ENCODE data around the gene ALX4.

ALX4 gene

DNA sequence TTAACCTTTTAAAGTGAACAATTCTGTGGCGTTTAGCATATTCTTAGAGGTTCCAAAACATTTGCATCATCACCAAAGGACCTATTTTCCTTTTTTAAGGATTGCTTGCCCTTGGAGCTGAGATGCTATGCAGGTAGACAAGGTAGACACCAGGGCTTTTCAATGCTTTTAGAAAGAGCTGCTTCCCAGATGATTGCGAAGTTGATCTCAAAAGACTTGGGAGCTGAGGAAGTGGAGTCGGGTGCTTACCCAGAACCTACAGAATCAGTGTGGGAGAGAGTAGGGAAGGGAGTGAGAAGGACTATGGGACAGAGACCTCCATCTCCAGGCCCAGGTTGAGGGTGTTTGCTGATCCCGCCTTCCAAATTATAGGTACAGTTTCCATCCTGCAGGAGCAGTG lies 11.1 kb upstream of the ALX4 start:
- no peaks in the 10 kb centered on the region for H3K9me3 ChIP-seq (replicated peaks; ENCODE audit: insufficient read depth, low read length)
- TF ChIP-seq, protein P1, sequence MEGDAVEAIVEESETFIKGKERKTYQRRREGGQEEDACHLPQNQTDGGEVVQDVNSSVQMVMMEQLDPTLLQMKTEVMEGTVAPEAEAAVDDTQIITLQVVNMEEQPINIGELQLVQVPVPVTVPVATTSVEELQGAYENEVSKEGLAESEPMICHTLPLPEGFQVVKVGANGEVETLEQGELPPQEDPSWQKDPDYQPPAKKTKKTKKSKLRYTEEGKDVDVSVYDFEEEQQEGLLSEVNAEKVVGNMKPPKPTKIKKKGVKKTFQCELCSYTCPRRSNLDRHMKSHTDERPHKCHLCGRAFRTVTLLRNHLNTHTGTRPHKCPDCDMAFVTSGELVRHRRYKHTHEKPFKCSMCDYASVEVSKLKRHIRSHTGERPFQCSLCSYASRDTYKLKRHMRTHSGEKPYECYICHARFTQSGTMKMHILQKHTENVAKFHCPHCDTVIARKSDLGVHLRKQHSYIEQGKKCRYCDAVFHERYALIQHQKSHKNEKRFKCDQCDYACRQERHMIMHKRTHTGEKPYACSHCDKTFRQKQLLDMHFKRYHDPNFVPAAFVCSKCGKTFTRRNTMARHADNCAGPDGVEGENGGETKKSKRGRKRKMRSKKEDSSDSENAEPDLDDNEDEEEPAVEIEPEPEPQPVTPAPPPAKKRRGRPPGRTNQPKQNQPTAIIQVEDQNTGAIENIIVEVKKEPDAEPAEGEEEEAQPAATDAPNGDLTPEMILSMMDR (IDR thresholded peaks at IDR 0.05; ENCODE audit: low read length), result no peak
- no peak for TF ChIP-seq EZH2phosphoT487 (IDR thresholded peaks at IDR 0.05; ENCODE audit: low read length)
- TF ChIP-seq EZH2 (optimal IDR thresholded peaks at IDR 0.05; ENCODE audit: low read depth, low read length), result no peak
- H3K4me1 ChIP-seq (ENCODE audit: low read length), result no peaks in the 10 kb centered on the region
- no peak overlapping the region for H2AFZ ChIP-seq (ENCODE audit: low read length)
- H3K79me2 ChIP-seq (ENCODE audit: low read length), result no peaks in the 10 kb centered on the region
- H3K9me2 ChIP-seq (replicated peaks; ENCODE audit: insufficient read depth, low read length), result no peaks in the 10 kb centered on the region
- no peaks in the 10 kb centered on the region for H3K36me3 ChIP-seq (replicated peaks; ENCODE audit: insufficient read depth, low read length)
- no peak for DNase-seq
- H3K9ac ChIP-seq (ENCODE audit: low read length), result no peak overlapping the region
- no peaks in the 10 kb centered on the region for H3F3A ChIP-seq (ENCODE audit: insufficient read depth, low read length)
- H4K20me1 ChIP-seq (ENCODE audit: insufficient read depth, low read length), result no peaks in the 10 kb centered on the region
- H3K4me2 ChIP-seq (ENCODE audit: low read depth, low read length), result no peak overlapping the region
- no peak overlapping the region for H3K4me3 ChIP-seq (ENCODE audit: low read length)
- peaks cover 73% of the 10 kb centered on the region for H3K27me3 ChIP-seq (replicated peaks; ENCODE audit: insufficient read depth, low read length)
- H3K27ac ChIP-seq (ENCODE audit: low read length), result no peak overlapping the region

DNA sequence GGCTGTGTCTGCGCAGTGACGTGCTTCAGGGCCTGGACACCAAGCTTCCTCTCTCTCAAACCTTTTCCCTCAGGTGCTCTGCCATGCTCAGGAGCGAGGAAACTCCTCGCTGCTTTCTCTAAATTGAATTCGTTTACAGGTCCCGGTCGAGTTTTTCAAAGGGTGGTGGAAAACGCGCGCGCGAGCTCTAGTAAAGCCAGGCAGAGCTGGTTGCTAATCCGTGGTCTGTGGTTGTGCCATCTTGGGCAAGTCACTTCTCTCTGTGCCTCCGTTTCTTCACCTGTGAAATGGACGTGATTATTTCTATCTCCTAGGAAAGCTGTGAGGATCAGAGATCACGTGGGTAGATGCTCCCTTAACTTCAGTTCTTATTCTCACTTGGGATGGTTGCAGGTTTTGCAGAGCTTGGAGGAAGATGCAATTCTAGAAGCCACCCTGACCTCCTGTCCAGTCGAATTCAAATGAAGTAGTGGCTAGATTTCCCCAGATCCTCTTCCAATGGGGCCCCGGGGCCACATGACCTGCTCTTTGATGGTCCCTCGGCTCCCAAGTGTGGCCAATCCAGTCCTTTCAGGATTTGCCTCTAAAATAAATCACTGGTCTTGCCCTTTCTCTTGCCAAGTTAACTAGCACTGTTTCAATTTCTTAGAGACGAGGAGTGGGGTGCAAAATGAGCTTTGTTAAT lies 10.5 kb upstream of the ALX4 start:
- no peak for DNase-seq
- Histone ChIP-seq H3K27ac (ENCODE audit: low read length) (no peak overlapping the region), H3K9me3 (replicated peaks; ENCODE audit: insufficient read depth, low read length) (no peaks in the 10 kb centered on the region), H3K4me2 (ENCODE audit: low read depth, low read length) (no peak overlapping the region), H3F3A (ENCODE audit: insufficient read depth, low read length) (no peaks in the 10 kb centered on the region), H3K4me3 (ENCODE audit: low read length) (no peak overlapping the region), H2AFZ (ENCODE audit: low read length) (no peak overlapping the region), H4K20me1 (ENCODE audit: insufficient read depth, low read length) (no peaks in the 10 kb centered on the region), H3K27me3 (replicated peaks; ENCODE audit: insufficient read depth, low read length) (peaks cover 79% of the 10 kb centered on the region), H3K9ac (ENCODE audit: low read length) (no peak overlapping the region), H3K4me1 (ENCODE audit: low read length) (no peaks in the 10 kb centered on the region), H3K9me2 (replicated peaks; ENCODE audit: insufficient read depth, low read length) (no peaks in the 10 kb centered on the region), H3K36me3 (replicated peaks; ENCODE audit: insufficient read depth, low read length) (no peaks in the 10 kb centered on the region), H3K79me2 (ENCODE audit: low read length) (no peaks in the 10 kb centered on the region)
- TF ChIP-seq, protein P1 (IDR thresholded peaks at IDR 0.05; ENCODE audit: low read length), result no peak
- TF ChIP-seq EZH2phosphoT487 (IDR thresholded peaks at IDR 0.05; ENCODE audit: low read length), result no peak
- no peak for TF ChIP-seq EZH2 (optimal IDR thresholded peaks at IDR 0.05; ENCODE audit: low read depth, low read length)

DNA sequence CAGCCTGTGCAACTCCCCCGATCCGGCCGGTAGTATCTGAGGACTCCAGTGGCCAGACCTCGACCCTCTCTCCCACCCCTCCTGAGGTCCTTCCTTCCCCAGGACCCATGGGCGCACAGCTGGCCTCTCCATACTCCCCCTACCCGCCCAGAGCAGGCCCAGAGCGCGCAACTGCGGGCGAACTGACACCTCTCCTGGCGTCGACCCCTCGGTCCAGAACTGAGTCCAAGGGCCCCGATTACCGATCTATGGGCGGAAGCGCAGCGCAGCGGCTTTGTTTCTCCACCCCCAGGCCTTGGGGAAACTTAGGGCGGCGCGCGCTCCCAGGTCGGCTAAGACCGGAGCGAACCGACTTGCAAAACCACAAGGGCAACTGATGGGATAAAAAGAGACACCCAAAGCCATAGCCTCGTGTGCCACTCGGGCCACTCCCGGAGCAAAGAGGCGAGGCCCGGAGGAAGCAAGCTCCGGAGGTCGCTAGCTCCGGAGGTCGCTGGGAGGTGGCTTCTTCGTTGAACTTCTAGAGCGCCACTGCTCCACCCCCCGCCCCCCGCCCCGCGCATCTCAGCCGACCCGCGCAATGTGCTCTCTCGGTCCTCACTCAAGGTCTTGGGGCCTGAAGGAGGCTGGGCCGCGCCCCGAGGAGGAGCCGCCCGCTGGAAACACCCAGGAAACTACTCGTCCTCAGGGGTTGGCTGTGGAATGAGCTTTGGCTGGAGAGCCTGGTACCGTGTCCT lies 9.8 kb upstream of the ALX4 start:
- DNase-seq, result no peak
- no peaks in the 10 kb centered on the region for H3K9me3 ChIP-seq (replicated peaks; ENCODE audit: insufficient read depth, low read length)
- no peaks in the 10 kb centered on the region for H3K9me2 ChIP-seq (replicated peaks; ENCODE audit: insufficient read depth, low read length)
- peaks cover 86% of the 10 kb centered on the region for H3K27me3 ChIP-seq (replicated peaks; ENCODE audit: insufficient read depth, low read length)
- no peak overlapping the region for H3K9ac ChIP-seq (ENCODE audit: low read length)
- no peak overlapping the region for H3K27ac ChIP-seq (ENCODE audit: low read length)
- H3K79me2 ChIP-seq (ENCODE audit: low read length), result no peaks in the 10 kb centered on the region
- H3K4me1 ChIP-seq (ENCODE audit: low read length), result no peaks in the 10 kb centered on the region
- H3K4me2 ChIP-seq (ENCODE audit: low read depth, low read length), result no peak overlapping the region
- H3K4me3 ChIP-seq (ENCODE audit: low read length), result no peak overlapping the region
- TF ChIP-seq, protein P1 (IDR thresholded peaks at IDR 0.05; ENCODE audit: low read length), result no peak
- no peak for TF ChIP-seq EZH2 (optimal IDR thresholded peaks at IDR 0.05; ENCODE audit: low read depth, low read length)
- TF ChIP-seq EZH2phosphoT487 (IDR thresholded peaks at IDR 0.05; ENCODE audit: low read length), result no peak
- H3K36me3 ChIP-seq (replicated peaks; ENCODE audit: insufficient read depth, low read length), result no peaks in the 10 kb centered on the region
- H4K20me1 ChIP-seq (ENCODE audit: insufficient read depth, low read length), result no peaks in the 10 kb centered on the region
- no peaks in the 10 kb centered on the region for H3F3A ChIP-seq (ENCODE audit: insufficient read depth, low read length)
- H2AFZ ChIP-seq (ENCODE audit: low read length), result no peak overlapping the region

All from MM.1S (cell line).